PFSK-1 (cell line): ENCODE data around the gene MDM1.

ENCODE experiments used
- SIN3A ChIP-seq: IDR thresholded peaks from 2 replicates; pipeline ENCODE4 v1.6.1; 2012; ENCODE audit warnings: mild to moderate bottlenecking, low read length, moderate library complexity, borderline replicate concordance; ENCODE audit not compliant: insufficient read depth
- TF ChIP-seq, protein P1 (sequence below), 2 experiments: IDR thresholded peaks; 2 replicates each; pipeline versions ENCODE4 v1.6.1 to v1.8.0; 2011 to 2012; ENCODE audit warnings: low read depth in 2 of 2, low read length in 2 of 2, control low read depth in 1 of 2, inconsistent platforms in 1 of 2, mild to moderate bottlenecking in 1 of 2, moderate library complexity in 1 of 2; ENCODE audit not compliant: insufficient read depth in 1 of 2

DNA sequence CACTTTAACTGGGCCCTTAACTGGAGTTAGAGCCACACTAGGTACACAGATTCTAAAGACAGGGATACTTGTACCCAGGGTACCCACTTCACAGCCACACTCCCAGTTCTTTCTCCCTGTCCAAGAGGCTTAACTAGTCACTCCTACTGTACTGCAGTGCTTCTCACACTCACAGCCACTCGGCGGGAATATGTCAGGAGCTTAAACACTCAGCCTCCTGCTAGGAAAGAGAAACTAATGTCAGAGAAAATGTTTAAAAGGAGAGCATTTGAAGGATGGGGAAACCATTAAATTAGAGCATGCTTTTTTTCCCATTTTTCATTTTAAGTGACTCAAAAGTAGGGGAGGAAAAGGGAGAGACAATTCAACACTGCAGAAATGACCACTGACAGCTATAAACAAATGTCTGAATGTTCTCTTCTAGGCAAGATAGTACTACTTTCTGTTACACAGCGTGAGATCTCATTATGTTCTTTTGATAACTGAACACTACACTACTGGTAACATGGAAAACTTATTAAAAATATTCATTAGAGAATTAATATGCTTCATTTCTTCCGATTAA is 22.9 kb upstream of the MDM1 start:
- TF ChIP-seq, protein P1, sequence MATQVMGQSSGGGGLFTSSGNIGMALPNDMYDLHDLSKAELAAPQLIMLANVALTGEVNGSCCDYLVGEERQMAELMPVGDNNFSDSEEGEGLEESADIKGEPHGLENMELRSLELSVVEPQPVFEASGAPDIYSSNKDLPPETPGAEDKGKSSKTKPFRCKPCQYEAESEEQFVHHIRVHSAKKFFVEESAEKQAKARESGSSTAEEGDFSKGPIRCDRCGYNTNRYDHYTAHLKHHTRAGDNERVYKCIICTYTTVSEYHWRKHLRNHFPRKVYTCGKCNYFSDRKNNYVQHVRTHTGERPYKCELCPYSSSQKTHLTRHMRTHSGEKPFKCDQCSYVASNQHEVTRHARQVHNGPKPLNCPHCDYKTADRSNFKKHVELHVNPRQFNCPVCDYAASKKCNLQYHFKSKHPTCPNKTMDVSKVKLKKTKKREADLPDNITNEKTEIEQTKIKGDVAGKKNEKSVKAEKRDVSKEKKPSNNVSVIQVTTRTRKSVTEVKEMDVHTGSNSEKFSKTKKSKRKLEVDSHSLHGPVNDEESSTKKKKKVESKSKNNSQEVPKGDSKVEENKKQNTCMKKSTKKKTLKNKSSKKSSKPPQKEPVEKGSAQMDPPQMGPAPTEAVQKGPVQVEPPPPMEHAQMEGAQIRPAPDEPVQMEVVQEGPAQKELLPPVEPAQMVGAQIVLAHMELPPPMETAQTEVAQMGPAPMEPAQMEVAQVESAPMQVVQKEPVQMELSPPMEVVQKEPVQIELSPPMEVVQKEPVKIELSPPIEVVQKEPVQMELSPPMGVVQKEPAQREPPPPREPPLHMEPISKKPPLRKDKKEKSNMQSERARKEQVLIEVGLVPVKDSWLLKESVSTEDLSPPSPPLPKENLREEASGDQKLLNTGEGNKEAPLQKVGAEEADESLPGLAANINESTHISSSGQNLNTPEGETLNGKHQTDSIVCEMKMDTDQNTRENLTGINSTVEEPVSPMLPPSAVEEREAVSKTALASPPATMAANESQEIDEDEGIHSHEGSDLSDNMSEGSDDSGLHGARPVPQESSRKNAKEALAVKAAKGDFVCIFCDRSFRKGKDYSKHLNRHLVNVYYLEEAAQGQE (IDR thresholded peaks at IDR 0.05; ENCODE audit: insufficient read depth in 1 of 2, low read depth in 2 of 2, low read length in 2 of 2) = no peak
- no peak for TF ChIP-seq SIN3A
